CD4-positive, alpha-beta T cell treated with Interleukin-15 for 4 hours (primary cell): ENCODE measurements around the gene CHI3L1.

Experiments used
- DNase-seq: peaks from one replicate; pipeline ENCODE4 v3.0.0-alpha.2; 2020; ENCODE audit warnings: low spot score

CHI3L1 gene

DNA sequence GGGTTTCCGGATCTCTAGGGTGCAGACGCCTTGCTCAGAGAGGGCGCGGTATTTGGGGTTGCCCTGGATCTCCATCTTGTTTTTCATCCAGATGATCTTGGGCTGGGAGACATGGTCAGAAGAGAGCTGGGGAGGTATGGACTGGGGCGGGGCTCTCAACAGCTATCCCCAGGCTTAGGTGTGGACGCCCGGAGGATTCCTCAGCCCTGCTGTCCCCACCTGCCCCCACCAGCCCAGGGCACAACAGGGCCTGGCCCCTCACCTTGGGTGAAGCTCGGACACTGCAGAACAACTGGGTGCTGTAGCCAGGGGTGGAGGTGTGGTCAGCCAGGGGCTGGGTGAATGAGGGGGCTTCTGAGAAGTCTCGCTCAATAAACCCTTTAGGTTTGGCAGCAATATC is 17.5 kb downstream of the CHI3L1 start:
- DNase-seq = no peak

DNA sequence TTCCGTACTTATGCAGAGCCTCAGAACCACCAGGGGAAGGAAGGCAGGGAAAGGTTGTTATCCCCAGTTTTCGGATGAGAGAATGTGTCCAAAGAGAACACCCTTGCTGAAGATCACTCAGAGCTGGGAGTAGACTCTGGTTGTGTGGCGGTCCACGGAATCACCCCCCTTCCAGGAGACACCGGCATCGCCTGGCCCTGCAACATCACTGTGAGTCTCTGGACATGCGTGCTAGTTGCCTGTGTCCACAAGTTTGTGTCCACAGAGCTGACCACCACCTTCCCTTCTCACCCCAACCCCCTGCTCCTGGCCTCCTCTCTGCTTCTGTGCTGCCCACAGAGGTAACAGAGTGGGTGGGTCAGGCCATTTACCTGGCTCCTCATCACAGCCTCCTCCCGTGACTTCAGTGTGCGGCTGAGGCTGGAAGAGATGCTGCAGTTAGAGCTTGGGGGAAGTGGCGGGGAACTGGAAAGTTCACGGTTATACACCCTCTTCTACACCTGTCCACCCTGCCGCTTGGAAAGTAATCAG is 18.2 kb downstream of the CHI3L1 start:
- no peak for DNase-seq

DNA sequence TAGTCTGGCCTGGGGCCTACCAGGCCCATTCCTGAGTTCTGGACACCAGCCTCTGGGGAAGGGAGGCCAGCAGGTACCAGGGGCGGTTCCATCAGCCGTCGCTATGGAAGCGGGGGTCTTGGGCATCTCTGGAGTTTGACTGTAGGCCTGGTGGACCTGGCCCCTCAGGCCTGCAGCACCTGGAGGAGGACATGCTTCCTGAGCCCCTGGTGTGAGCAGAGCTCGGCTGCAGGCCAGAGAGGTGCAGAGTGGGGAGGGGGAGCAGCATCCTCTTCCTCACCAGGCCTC is 18.6 kb downstream of the CHI3L1 start:
- DNase-seq = no peak

DNA sequence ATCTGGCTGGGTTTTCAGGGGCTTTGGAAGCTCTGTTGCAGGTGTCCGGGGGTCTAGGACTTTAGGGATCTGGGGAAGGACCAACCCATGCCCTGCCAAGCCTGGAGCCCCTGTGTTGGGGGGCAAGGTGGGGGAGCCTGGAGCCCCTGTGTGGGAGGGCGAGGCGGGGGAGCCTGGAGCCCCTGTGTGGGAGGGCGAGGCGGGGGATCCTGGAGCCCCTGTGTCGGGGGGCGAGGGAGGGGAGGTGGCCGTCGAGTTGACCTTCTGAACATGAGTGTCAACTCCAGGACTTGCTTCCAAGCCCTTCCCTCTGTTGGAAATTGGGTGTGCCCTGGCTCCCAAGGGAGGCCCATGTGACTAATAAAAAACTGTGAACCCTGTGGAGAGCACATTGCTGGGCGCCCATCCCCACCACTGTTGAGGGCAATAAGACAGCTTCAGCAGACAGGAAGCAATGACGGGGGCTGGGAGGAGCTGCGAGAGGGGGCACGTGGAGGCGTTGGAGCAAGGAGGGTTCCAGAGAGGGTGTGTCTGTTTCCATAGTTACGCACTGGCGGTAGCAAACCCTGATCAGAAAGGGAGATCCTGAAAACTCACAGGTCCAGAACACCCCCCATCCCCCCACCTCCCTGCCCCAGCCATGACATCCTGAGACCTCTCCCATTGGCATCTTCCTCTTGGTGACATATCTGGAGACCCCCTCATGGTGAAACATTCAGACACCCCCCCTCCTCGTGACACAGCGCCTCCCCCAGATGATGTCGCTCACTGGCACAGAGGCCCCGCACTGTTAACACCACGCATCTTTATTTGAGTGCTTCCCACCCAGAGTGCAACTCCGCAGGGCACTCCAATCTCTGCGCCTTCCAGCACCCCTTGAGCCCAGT is 19.2 kb downstream of the CHI3L1 start:
- no peak for DNase-seq

DNA sequence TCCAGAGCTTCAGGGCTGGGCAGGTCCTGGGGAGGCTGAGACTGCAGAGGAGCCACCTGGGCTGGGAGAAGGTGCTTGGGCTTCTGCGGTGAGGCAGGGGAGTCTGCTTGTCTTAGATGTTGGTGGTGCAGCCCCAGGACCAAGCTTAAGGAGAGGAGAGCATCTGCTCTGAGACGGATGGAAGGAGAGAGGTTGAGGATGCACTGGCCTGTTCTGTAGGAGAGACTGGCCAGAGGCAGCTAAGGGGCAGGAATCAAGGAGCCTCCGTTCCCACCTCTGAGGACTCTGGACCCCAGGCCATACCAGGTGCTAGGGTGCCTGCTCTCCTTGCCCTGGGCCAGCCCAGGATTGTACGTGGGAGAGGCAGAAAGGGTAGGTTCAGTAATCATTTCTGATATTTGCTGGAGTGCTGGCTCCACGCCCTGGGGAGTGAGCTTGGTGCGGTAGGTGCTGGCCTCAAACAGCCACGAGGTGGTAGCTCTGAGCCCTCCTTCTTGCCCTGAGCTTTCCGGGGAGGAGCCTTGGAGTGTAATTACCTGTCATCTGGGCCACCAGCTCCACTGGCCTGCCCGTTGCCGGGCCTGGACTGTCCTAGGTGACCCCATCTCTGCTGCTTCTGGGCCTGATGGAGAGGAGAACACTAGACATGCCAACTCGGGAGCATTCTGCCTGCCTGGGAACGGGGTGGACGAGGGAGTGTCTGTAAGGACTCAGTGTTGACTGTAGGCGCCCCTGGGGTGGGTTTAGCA is 20.1 kb downstream of the CHI3L1 start:
- no peak for DNase-seq

DNA sequence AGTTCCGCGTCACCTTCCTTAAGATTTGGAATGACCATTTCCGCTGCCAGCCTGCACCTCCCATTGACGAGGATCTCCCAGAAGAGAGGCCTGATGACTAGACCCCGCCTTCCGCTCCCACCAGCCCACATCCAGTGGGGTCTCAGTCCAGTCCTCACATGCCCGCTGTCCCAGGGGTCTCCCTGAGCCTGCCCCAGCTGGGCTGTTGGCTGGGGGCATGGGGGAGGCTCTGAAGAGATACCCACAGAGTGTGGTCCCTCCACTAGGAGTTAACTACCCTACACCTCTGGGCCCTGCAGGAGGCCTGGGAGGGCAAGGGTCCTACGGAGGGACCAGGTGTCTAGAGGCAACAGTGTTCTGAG is 20.7 kb downstream of the CHI3L1 start:
- no peak for DNase-seq

DNA sequence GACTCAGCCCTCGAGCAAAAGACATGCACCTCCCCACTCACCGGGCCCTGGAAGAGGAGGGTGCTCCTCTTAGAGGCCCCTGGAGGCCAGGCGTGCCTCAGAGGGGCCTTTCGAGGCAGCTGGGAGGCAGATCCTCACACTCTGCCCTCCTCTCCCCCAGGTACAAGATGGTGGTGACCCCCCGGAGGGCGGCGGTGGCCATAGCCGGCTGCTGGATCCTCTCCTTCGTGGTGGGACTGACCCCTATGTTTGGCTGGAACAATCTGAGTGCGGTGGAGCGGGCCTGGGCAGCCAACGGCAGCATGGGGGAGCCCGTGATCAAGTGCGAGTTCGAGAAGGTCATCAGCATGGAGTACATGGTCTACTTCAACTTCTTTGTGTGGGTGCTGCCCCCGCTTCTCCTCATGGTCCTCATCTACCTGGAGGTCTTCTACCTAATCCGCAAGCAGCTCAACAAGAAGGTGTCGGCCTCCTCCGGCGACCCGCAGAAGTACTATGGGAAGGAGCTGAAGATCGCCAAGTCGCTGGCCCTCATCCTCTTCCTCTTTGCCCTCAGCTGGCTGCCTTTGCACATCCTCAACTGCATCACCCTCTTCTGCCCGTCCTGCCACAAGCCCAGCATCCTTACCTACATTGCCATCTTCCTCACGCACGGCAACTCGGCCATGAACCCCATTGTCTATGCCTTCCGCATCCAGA is 21.3 kb downstream of the CHI3L1 start:
- DNase-seq = no peak

DNA sequence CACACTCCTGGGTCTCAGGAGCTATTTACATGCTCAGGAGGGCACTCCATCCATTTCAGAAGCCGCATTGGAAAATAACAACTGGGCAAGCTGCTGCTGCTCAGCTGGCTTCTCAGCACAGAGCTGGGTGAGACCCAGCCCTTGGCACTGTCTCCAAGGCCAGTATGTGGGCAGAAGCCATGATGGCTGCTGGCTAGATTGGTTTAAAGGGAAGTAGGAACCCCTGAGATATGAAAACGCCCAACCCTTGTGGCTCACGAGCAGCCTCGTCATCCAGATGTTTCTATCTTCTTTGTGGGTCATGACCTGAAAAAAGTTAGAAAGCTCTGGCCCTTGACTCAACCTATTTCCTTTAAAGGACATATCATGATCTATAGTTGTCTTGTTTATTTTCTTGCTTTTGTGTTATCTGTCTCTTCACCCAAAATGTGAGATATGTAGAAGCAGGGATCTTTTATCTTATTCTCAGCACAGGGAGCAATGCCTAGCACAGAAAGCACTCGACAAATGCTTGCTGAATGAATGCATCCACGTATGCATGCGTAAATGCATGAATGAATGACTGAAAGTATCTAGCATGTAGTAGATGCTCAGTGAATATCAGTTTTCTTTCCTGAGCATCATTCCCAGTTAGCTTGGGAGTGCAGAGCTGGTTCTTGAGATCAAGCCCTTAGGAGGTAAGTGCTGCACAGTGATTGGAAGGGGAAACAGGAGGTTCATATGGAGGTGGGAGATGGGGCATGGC is 22.4 kb downstream of the CHI3L1 start:
- DNase-seq = no peak

DNA sequence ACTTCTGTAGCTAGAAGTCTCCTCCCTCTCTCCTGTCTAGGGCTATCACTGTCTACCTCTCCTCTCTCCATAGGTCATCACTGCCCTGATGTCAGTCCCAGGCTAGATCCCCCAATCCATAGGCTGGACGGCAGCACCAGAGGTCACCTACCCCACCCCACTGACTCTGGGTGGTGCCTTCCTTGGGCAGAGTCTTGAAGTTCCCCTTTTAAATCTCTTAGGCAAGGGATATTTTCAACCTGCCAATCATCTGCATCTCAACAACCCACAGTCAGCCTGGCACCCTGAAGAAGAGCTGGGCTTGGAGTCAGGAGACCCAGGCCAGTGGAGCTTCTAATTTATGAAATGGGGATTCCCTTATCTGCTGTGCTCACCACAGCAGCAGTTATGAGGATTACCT is 24.1 kb downstream of the CHI3L1 start:
- no peak for DNase-seq

DNA sequence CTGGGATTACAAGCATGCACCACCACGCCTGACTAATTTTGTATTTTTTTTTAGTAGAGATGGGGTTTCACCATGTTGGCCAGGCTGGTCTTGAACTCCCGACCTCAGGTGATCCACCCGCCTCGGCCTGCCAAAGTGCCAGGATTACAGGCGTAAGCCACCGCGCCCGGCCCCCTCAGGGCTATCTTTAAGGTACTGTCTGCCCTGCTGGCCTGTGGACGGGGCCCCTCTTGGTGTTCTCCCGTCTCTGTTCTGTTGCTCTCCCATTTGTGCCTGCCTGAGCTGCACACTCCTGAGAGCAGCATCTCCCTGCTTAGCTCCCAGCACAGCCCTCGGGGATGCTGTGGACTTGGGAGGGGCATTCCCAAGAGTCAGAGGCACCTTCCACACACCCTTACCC is 24.8 kb downstream of the CHI3L1 start:
- no peak for DNase-seq

DNA sequence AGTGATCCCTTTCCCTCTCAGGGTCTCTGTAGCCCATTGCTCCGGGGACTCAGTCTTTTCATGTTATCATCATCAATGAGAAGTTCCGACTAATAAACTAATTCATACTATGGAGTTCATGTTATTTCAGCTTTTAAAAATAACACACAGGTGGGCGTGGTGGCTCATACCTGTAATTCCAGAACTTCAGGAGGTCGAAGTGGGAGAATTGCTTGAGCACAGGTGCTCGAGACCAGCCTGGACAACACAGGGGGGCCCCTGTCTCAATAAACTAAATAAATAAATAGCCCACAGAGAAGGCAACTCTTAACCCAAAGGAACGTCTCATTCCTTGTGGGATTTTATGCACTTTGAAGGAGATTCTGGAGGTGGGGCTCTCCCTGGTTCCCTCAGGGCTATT is 25.3 kb downstream of the CHI3L1 start:
- no peak for DNase-seq

DNA sequence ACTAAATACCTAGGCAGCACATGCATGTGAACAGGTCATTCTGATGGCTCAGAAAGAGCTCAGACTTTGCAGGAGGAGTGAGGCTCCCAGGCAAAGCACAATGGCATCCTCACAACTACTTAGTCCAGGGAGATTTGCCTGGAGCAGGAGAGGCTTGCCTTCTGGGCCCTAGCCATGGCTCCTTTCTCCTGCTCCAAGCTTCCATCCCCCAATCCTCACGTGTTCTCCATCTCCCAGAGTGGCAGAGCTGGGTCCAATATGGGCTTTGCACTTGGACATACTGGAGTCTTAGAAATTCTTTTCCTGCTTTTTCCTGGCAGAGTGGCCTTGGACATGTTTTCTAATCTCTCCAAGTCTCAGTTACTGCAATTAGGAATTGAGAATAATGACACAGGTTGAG is 26.7 kb downstream of the CHI3L1 start:
- no peak for DNase-seq

DNA sequence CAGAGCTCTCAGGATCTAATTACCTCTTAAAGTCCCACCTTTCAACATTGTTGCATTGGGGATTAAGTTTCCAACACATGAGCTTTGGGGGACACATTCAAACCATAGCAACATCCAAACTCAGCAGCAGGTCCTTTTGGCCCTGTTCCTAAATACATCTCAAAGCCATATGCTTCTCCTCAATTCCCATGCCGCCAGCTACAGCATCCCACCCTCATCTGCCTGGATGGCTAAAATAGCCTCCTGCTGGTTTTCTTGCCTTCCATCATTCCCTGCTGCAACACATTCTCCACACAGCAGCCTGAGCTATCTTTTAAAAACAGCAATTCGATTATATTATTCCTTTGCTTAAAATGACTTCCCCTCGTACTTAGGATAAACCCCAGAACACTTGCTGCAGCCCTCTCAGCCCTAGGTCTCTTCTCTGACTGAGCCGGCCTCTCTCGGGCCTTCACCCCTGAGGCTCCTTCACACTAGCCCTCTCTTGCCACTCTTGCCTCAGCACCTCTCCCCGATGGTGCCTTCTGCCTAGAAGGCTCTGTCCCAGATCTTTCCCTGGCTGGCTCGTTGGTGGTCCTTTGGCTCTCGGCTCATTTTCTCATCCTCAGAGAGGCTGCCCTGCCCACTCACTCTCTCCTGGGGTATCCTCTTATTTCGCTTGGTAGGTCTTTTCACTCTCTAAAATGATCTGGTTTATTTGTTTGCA is 27.4 kb downstream of the CHI3L1 start:
- DNase-seq = no peak

DNA sequence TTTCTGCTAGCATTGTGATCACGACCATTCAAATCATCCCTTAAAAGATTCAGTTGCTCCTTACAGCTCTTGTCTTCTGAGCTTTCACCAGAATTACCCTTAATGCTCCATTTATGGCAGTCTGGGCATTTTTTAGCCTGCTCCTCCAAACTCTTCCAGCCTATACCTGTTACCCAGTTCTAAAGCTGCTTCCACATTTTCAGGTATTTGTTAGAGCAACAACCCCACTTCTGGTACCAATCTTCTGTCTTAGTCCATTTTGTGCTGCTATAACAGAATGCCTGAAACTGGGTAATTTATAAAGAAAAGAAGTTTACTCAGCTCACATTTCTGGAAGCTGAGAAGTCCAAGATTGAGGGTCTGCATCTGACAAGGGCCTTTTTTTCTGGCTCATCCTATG is 28.1 kb downstream of the CHI3L1 start:
- no peak for DNase-seq

DNA sequence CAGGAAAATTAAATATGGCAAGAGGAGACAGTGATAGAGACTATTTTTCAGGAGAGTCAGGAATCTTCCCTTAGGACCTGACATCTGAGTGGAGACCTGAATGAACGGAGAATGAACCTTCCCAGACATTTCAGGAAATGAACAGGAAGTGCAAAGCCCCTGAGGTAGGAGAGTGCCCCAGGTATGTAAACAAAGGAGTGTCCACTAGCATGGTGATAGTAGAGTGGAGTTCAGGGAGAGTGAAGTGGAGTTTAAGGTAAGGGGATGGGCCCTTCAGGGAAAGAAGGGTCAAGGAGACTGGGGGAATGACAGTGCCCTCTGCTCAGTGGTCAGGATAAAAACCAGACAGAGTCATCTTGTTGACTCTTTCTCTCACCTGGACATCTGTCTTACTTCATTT is 30.2 kb downstream of the CHI3L1 start:
- no peak for DNase-seq

DNA sequence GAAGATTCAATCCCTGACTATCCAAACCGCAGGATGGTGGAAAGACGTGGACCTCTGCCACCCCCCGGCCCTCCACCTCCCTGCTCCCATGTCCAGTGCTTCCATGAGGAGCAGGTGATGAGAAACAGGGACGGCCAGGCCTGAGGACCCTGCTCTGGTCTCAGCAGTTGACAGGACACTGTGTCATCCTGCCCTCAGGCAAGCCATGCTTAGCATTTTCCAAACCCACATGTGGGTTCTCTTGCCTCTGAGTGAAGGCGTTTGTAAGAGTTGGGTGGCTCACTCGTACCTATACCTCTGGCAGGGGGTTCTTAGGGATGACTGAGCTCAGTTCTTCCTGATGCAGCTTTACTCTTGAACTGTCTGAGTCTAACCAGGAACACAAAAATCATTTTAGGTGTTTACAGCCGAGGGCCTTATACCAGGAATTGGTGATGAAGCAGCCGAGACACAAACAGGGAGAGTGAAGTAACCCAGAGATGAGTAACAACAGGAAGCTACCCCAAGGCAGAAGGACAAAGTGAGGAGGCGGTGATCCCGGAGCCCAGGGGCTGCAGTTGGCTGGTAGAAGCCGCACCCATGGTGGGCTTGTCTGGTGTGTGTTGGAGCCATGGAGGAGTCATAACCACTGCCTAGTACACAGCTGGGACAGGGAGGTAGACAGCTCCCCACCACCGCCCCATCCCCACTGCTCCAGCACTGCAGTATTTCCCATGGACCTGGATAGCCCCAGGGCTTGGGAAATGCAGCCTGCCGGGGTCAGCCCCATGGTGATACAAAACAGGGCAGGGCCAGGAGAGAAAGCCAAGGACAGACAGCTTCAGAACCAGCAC is 32.3 kb downstream of the CHI3L1 start:
- DNase-seq = no peak

DNA sequence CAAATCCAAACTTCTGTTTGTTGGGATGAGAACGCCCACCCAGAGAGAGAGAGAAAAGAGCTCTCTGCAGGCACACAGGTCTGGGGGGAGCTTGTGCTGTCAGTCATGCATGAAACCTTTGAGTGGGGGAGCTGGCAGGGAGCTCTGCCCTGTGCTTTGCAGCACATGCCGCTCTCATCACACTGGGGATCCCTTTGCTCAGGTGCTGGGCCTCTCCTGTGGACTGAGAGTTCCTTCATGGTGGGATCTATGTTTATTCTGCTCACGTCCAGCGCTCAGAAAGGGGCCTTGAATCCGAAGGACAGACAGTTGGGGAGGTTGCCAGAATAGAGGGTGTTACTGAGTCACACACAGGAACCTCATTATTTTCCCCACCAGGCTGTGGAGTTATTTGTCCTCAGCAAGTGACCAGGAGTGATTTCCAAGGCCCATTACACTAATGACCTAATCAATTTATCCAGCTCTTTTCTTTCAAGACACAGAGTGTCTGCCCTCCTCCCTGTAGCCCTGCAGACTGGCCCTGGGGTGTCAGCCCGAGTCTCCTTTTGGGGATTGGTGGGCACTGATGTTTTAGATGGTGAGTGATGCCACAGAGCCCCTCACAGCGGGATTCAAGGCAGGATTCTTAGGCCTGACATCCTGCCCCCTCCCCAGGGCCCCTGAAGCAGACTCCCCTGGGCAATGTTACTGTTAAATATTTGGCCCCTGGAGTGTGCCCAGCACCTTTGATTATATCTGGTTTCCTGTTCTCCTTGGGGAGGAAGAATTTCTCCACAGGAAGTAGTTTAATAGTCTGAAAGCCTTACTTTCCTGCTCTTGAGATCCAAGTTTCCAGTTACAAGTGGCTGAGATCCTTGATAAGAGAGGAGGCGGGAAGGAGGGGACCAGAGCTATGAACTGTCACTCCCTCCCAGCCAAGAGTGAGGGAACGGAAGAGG is 33.2 kb downstream of the CHI3L1 start:
- no peak for DNase-seq

DNA sequence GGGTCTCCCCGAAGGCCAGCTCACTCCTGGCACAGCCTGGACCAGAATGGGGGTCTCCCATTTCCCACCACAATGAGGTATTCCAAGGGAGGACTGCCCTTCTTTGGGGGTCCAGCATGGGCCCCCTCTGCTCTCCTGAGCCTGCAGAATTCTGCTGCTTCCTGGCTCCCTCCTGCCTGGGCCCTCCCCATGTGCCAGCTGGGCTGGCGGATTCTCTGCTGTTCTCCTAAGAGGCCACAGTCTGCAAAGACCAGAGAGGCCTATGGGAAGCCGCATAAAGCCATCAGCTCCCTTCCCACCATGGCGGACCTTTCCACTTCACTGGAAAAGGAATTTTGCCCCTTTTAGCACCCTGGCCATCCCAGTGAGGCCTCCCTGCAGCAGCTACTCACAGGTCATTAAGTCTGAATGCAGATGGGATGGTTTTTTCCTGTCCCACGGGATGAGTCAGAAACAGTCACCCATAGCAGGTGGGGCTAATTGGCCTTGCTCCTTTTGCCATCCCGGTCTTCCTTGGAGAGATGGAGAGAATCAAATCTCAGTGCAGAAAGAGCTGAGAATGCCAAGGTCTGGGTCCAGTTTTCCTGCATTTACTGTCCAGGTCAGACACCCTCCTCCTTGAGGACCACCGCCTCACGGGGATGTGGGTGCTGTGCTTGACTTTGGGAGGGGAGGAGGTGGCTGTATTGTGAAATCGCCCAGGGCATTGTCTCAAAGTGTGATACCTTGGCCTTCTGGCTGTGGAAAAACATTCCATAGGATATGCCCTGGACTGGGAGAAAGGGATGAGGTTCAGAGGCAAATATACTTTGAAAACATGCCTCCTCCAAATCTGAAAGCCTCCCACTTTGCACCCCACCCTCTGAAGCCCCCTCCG is 34.1 kb downstream of the CHI3L1 start:
- no peak for DNase-seq
